HepG2 (cell line): ENCODE data around the gene DDAH2. TPM values are rescaled to one million over a fixed set of nuclear protein-coding genes. Genes with fewer than 3 reads are reported as not detected.

Experiments used
- FOXC1 ChIP-seq: sonication (generic); formaldehyde crosslinking; IDR thresholded peaks from 2 replicates; pipeline ENCODE4 v1.8.0; 2022; ENCODE audit warnings: mild to moderate bottlenecking, missing genetic modification reagents, borderline replicate concordance
- GZF1 ChIP-seq: sonication (generic); formaldehyde crosslinking; IDR thresholded peaks from 2 replicates; pipeline ENCODE4 v1.5.1; 2020; ENCODE audit warnings: mild to moderate bottlenecking, missing genetic modification reagents
- NR1H2 ChIP-seq: sonication (generic); formaldehyde crosslinking; IDR thresholded peaks from 2 replicates; pipeline ENCODE4 v1.8.1; 2022; ENCODE audit warnings: low read depth, missing genetic modification reagents, borderline replicate concordance
- ZNF160 ChIP-seq: sonication (generic); formaldehyde crosslinking; IDR thresholded peaks from 2 replicates; pipeline ENCODE4 v1.8.0; 2022; ENCODE audit warnings: mild to moderate bottlenecking, inconsistent platforms, missing genetic modification reagents
- ZNF343 ChIP-seq: sonication (generic); formaldehyde crosslinking; IDR thresholded peaks from 2 replicates; pipeline ENCODE4 v1.4.0; 2020; ENCODE audit warnings: mild to moderate bottlenecking, missing genetic modification reagents
- ZNF530 ChIP-seq: sonication (generic); formaldehyde crosslinking; IDR thresholded peaks from 2 replicates; pipeline ENCODE4 v1.5.0; 2020; ENCODE audit warnings: low read depth, mild to moderate bottlenecking, missing genetic modification reagents
- polyA plus RNA-seq, 8 experiments: library from polyadenylated mRNA; depleted of rRNA in 3 of 8; stranded (reverse) in 7 of 8; unstranded in 1 of 8; fragments of >200 nt; fragmentation: Illumina TruSeq in 4 of 8; extraction: Trizol in 4 of 8; gene quantifications; 2 replicates each; pipeline versions ENCODE4 v1.2.1 to v1.2.3, GENCODE V29; 2011 to 2016; ENCODE audit warnings: low read depth in 4 of 8, missing spikeins in 1 of 8, mixed read lengths in 1 of 8; ENCODE audit not compliant: insufficient read depth in 1 of 8
- total RNA-seq, 5 experiments: library from RNA; depleted of rRNA; stranded (reverse); fragments of >200 nt; fragmentation: Illumina TruSeq; extraction: Trizol; gene quantifications; 2 replicates each; pipeline ENCODE4 v1.2.3, GENCODE V29; 2016; ENCODE audit warnings: low read depth in 1 of 5
- TF ChIP-seq, protein P1 (sequence below): sonication (generic); formaldehyde crosslinking; IDR thresholded peaks from 2 replicates; pipeline ENCODE4 v1.4.0; 2020; ENCODE audit warnings: missing genetic modification reagents
- TF ChIP-seq, protein P2 (sequence below), 2 experiments: sonication (generic) in 1 of 2; formaldehyde crosslinking in 1 of 2; IDR thresholded peaks; 2 replicates each; pipeline versions ENCODE4 v1.4.0 to v1.6.1; 2016 to 2020; ENCODE audit warnings: borderline replicate concordance in 1 of 2, low read depth in 1 of 2, mild to moderate bottlenecking in 1 of 2, missing genetic modification reagents in 1 of 2
- TF ChIP-seq, protein P3 (sequence below): sonication (generic); formaldehyde crosslinking; conservative IDR thresholded peaks from 2 replicates; pipeline ENCODE4 v1.4.0; 2020; ENCODE audit warnings: missing genetic modification reagents
- TF ChIP-seq, protein P4 (sequence below): IDR thresholded peaks from 2 replicates; pipeline ENCODE4 v1.6.1; 2016; ENCODE audit warnings: mild to moderate bottlenecking, missing biosample characterization, missing genetic modification reagents
- TF ChIP-seq, protein P5 (sequence below): sonication (generic); formaldehyde crosslinking; IDR thresholded peaks from 2 replicates; pipeline ENCODE4 v1.9.0; 2021; ENCODE audit warnings: mild to moderate bottlenecking, missing genetic modification reagents

Gene DDAH2
- total and polyA plus RNA-seq, 2 of the 13 experiments (the other 11 are each of a cell fraction or from before 2014, with no cell fraction given) = 16.4 to 21.1 TPM

DNA sequence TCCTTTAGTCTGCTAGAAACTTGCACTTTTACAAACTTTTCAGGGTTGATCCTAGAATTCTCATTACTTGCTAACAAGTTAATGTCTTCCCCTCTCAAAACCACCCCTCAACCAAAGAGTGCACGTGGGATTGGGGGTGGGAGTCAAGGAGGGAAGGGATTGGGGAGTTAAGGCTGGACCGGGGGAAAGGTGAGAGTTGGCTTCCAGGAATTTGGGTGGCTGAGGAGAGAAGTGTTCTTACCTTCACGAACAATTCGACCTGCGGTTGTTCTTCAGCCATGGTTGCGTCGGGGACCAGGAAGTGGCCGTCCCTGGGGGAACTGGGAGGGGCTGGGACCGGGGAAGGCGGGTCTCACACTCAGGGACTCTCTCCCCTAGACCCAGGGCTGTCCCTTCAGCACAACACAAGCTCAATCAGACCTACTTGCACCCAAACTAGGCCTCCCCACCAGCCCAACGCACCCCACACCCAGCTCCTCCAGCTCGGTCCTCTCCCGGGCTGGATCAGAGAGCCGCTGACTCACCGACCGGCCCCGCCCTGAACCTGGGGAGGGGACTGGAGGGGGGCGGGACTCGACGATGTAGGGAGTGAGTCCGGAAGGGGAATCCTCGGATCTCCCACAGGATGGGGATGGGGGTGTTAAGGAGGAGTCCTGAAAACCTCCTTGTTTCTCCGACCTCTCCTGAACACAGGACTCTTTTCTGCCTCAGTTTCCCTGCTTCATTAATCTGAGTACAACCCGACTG is 7.1 kb upstream of the DDAH2 start, which contains the start of gene CLIC1 (continued):
- TF ChIP-seq ZNF160 (CRISPR knock-in tag) = no peak; the same call in 1 of the 2 replicates
- TF ChIP-seq, protein P1, sequence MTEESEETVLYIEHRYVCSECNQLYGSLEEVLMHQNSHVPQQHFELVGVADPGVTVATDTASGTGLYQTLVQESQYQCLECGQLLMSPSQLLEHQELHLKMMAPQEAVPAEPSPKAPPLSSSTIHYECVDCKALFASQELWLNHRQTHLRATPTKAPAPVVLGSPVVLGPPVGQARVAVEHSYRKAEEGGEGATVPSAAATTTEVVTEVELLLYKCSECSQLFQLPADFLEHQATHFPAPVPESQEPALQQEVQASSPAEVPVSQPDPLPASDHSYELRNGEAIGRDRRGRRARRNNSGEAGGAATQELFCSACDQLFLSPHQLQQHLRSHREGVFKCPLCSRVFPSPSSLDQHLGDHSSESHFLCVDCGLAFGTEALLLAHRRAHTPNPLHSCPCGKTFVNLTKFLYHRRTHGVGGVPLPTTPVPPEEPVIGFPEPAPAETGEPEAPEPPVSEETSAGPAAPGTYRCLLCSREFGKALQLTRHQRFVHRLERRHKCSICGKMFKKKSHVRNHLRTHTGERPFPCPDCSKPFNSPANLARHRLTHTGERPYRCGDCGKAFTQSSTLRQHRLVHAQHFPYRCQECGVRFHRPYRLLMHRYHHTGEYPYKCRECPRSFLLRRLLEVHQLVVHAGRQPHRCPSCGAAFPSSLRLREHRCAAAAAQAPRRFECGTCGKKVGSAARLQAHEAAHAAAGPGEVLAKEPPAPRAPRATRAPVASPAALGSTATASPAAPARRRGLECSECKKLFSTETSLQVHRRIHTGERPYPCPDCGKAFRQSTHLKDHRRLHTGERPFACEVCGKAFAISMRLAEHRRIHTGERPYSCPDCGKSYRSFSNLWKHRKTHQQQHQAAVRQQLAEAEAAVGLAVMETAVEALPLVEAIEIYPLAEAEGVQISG (CRISPR knock-in tag) = peak; percentile 60
- peak; percentile 45; the same call in 1 of the 2 replicates for TF ChIP-seq ZNF343
- TF ChIP-seq, protein P2, sequence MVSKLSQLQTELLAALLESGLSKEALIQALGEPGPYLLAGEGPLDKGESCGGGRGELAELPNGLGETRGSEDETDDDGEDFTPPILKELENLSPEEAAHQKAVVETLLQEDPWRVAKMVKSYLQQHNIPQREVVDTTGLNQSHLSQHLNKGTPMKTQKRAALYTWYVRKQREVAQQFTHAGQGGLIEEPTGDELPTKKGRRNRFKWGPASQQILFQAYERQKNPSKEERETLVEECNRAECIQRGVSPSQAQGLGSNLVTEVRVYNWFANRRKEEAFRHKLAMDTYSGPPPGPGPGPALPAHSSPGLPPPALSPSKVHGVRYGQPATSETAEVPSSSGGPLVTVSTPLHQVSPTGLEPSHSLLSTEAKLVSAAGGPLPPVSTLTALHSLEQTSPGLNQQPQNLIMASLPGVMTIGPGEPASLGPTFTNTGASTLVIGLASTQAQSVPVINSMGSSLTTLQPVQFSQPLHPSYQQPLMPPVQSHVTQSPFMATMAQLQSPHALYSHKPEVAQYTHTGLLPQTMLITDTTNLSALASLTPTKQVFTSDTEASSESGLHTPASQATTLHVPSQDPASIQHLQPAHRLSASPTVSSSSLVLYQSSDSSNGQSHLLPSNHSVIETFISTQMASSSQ (IDR thresholded peaks at IDR 0.05; ENCODE audit: low read depth) = peak; percentile 37
- TF ChIP-seq, protein P2 (CRISPR knock-in tag; IDR thresholded peaks at IDR 0.05; ENCODE audit: borderline replicate concordance) = peak; percentile 49; the same call in 1 of the 2 replicates
- peak; percentile 36; the same call in 1 of the 2 replicates for TF ChIP-seq GZF1 (CRISPR knock-in tag)
- TF ChIP-seq, protein P3, sequence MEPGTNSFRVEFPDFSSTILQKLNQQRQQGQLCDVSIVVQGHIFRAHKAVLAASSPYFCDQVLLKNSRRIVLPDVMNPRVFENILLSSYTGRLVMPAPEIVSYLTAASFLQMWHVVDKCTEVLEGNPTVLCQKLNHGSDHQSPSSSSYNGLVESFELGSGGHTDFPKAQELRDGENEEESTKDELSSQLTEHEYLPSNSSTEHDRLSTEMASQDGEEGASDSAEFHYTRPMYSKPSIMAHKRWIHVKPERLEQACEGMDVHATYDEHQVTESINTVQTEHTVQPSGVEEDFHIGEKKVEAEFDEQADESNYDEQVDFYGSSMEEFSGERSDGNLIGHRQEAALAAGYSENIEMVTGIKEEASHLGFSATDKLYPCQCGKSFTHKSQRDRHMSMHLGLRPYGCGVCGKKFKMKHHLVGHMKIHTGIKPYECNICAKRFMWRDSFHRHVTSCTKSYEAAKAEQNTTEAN (CRISPR knock-in tag) = no peak
- TF ChIP-seq, protein P4, sequence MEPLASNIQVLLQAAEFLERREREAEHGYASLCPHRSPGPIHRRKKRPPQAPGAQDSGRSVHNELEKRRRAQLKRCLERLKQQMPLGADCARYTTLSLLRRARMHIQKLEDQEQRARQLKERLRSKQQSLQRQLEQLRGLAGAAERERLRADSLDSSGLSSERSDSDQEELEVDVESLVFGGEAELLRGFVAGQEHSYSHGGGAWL (CRISPR knock-in tag) = peak; percentile 63; the same call in 1 of the 2 replicates
- TF ChIP-seq, protein P5, sequence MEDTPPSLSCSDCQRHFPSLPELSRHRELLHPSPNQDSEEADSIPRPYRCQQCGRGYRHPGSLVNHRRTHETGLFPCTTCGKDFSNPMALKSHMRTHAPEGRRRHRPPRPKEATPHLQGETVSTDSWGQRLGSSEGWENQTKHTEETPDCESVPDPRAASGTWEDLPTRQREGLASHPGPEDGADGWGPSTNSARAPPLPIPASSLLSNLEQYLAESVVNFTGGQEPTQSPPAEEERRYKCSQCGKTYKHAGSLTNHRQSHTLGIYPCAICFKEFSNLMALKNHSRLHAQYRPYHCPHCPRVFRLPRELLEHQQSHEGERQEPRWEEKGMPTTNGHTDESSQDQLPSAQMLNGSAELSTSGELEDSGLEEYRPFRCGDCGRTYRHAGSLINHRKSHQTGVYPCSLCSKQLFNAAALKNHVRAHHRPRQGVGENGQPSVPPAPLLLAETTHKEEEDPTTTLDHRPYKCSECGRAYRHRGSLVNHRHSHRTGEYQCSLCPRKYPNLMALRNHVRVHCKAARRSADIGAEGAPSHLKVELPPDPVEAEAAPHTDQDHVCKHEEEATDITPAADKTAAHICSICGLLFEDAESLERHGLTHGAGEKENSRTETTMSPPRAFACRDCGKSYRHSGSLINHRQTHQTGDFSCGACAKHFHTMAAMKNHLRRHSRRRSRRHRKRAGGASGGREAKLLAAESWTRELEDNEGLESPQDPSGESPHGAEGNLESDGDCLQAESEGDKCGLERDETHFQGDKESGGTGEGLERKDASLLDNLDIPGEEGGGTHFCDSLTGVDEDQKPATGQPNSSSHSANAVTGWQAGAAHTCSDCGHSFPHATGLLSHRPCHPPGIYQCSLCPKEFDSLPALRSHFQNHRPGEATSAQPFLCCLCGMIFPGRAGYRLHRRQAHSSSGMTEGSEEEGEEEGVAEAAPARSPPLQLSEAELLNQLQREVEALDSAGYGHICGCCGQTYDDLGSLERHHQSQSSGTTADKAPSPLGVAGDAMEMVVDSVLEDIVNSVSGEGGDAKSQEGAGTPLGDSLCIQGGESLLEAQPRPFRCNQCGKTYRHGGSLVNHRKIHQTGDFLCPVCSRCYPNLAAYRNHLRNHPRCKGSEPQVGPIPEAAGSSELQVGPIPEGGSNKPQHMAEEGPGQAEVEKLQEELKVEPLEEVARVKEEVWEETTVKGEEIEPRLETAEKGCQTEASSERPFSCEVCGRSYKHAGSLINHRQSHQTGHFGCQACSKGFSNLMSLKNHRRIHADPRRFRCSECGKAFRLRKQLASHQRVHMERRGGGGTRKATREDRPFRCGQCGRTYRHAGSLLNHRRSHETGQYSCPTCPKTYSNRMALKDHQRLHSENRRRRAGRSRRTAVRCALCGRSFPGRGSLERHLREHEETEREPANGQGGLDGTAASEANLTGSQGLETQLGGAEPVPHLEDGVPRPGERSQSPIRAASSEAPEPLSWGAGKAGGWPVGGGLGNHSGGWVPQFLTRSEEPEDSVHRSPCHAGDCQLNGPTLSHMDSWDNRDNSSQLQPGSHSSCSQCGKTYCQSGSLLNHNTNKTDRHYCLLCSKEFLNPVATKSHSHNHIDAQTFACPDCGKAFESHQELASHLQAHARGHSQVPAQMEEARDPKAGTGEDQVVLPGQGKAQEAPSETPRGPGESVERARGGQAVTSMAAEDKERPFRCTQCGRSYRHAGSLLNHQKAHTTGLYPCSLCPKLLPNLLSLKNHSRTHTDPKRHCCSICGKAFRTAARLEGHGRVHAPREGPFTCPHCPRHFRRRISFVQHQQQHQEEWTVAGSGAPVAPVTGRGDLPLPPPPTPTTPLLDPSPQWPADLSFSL = no peak
- no peak for TF ChIP-seq ZNF530 (CRISPR knock-in tag)
- no peak for TF ChIP-seq NR1H2 (CRISPR knock-in tag)
- peak; percentile 93 for TF ChIP-seq FOXC1
